Measurements from ENCODE around the gene MAGI1. TPM values are rescaled to one million over a fixed set of nuclear protein-coding genes. Genes with fewer than 3 reads are reported as not detected.

MAGI1 gene
- total RNA-seq, 4 donors from 2014 or later: 42.4 to 71.6 (median 50.2) TPM

DNA sequence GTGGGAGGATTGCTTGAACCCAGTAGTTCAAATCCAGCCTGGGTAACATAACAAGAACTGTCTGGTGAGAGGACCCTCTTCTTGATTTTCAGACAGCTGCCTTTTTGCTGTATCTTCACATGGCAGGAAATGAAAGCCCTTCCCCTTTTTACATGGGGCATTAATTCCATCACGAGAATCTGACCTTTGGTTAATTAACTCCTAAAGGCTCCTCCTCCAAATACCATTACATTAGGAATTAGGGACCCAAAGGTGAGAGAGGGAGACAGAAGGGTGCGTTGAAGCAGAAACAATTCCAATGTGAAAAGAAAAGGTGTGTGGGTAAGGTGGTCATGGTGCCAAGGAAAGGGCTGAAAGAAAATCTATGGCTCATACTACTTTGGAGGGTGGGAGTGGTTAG is 536.2 kb downstream of the MAGI1 start:
- DNase-seq (ENCODE audit: low spot score in 2 of 2): no peak
- WGBS, 2 donors: 80 to 87% methylated on average over 2 of the region's 2 CpGs
- intact Hi-C loops (cut with DNase I; ENCODE audit: low total_unique reads): no loop called here
- H3K4me3 ChIP-seq (ENCODE audit: low read depth, poor library complexity, severe bottlenecking): no peak overlapping the region
- TF ChIP-seq POLR2A (IDR thresholded peaks at IDR 0.05): no peak
- no peak for TF ChIP-seq CTCF (IDR thresholded peaks at IDR 0.05)

- no peak for TF ChIP-seq POLR2A (IDR thresholded peaks at IDR 0.05)
- no peak for TF ChIP-seq CTCF (IDR thresholded peaks at IDR 0.05)
- WGBS, 2 donors: 95 to 96% methylated on average over 6 of the region's 6 CpGs
Measured at GRCh38 chr3:65500398-65501306, 538.1 kb downstream of the MAGI1 start.

DNA sequence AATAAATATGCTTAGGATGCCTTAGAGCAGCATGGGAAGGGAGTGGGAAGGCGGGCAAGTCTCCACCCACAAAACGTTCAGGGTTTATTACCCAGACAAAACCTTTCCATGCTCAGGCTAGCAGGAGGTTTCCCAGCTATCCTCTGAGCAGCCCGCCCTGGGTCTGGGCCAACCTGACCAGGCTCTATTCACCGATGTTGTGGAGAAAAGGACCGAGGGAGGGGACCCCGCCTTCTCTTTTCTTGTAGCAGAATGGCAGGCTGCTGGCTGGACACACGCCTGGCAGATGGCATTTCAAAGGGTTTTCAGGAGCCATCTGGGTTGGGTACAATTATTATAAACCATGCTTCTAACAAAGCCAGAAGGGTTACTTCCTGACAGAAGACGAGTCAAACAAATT is 540.9 kb downstream of the MAGI1 start:
- TF ChIP-seq CTCF (IDR thresholded peaks at IDR 0.05) (no peak), POLR2A (IDR thresholded peaks at IDR 0.05) (no peak)
- no peak for DNase-seq (ENCODE audit: low spot score in 2 of 2)
- 69 to 73% methylated on average over 8 of the region's 8 CpGs for WGBS, 2 donors
- H3K4me3 ChIP-seq (ENCODE audit: low read depth, poor library complexity, severe bottlenecking): no peak overlapping the region
- intact Hi-C loops (cut with DNase I; ENCODE audit: low total_unique reads): no loop called here

More at GRCh38 chr3:65500398-65501306, 538.1 kb downstream of the MAGI1 start:
- intact Hi-C loops (cut with DNase I; ENCODE audit: low total_unique reads): no loop called here
- no peak for DNase-seq (ENCODE audit: low spot score in 2 of 2)
- no peak overlapping the region for H3K4me3 ChIP-seq (ENCODE audit: low read depth, poor library complexity, severe bottlenecking)

DNA sequence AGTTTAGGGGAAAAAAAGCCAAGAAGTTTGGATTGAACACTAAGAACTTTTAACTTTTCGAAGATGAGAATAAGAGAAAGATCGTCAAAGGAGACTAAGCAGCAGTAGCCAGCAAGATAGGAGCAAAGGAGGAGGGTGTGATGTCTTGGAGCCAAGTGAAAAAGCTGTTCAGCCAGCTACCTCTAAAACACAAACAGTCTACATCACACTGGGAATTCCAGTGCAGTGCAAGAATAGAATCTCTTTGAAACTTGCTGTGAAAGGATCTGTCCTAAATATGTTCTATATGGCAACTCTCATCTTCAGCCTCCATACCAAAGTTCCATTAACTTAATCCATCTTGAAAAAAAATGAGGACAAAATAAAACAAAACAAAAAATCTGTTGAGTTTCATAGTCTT is 541.5 kb downstream of the MAGI1 start:
- intact Hi-C loops (cut with DNase I; ENCODE audit: low total_unique reads): no loop called here
- DNase-seq (ENCODE audit: low spot score in 2 of 2): no peak
- WGBS, 2 donors: 79 to 89% methylated on average over 2 of the region's 2 CpGs

GRCh38 chr3:65493938-65494337 is 544.8 kb downstream of the MAGI1 start:
- no peak overlapping the region for H3K4me3 ChIP-seq (ENCODE audit: low read depth, poor library complexity, severe bottlenecking)
- 65 to 69% methylated on average over 7 of the region's 7 CpGs for WGBS, 2 donors
- no peak for TF ChIP-seq CTCF (IDR thresholded peaks at IDR 0.05)
- TF ChIP-seq POLR2A (IDR thresholded peaks at IDR 0.05): no peak
- DNase-seq (ENCODE audit: low spot score in 2 of 2): no peak
- intact Hi-C loops (cut with DNase I; ENCODE audit: low total_unique reads): no loop called here

More for the DNA sequence above, 541.5 kb downstream of the MAGI1 start:
- TF ChIP-seq CTCF (IDR thresholded peaks at IDR 0.05) (no peak), POLR2A (IDR thresholded peaks at IDR 0.05) (no peak)
- no peak overlapping the region for H3K4me3 ChIP-seq (ENCODE audit: low read depth, poor library complexity, severe bottlenecking)

Measured in lower leg skin (tissue), 4 donors.